ENCODE results near the gene USP49. TPM values are rescaled to one million over a fixed set of nuclear protein-coding genes. Genes with fewer than 3 reads are reported as not detected.
A peak's percentile ranks its signal among the peaks of the same experiment; 100 is the strongest.

The USP49 gene
- total and polyA plus RNA-seq, 5 donors = 1.5 to 2.6 (median 2.0) TPM

- Histone ChIP-seq H3K4me3 (ENCODE audit: low read length) (peak within 1 kb of the TSS; percentile 68), H3K4me1 (ENCODE audit: control insufficient read depth, insufficient read depth, low read length) (no peaks in the 10 kb centered on the region), H3K27me3 (ENCODE audit: control insufficient read depth, insufficient read depth) (no peaks in the 10 kb centered on the region), H3K9me3 (ENCODE audit: control insufficient read depth, low read length) (no peaks in the 10 kb centered on the region), H3K27ac (ENCODE audit: low read length) (peak within 1 kb of the TSS; percentile 94)
- under 1% methylated on average over 55 of the region's 55 CpGs for WGBS
- DNase-seq = peak; percentile 96 to 98 (median 98)
- intact Hi-C loops (cut with DNase I) = loop anchor here (2.0 to 10.0 kb wide), 3 partner anchors 137 to 257 kb away; partner anchors contain the start of genes BYSL (in 1 of the 4) and MED20 (in 1 of the 4)
- peak; percentile 89 to 91 for ATAC-seq
These were observed 107.8 kb downstream of the USP49 start, which contains the start of gene TOMM6 for GRCh38 chr6:41787219-41787917. TSS of gene TOMM6 (plus strand) at chr6:41787694. CDS start at chr6:41787698, 4 bp downstream.

- peak; percentile 93 to 94 for ATAC-seq
These were observed 108.5 kb downstream of the USP49 start for GRCh38 chr6:41786451-41787218.

GRCh38 chr6:41785689-41786450 is 109.3 kb downstream of the USP49 start:
- intact Hi-C loops (cut with DNase I) = loop anchor here (2.0 to 10.0 kb wide), 3 partner anchors 139 to 259 kb away; partner anchors contain the start of genes BYSL (in 1 of the 4) and MED20 (in 1 of the 4)
- no peaks in the 10 kb centered on the region for H3K4me1 ChIP-seq (ENCODE audit: control insufficient read depth, insufficient read depth, low read length)
- no peaks in the 10 kb centered on the region for H3K9me3 ChIP-seq (ENCODE audit: control insufficient read depth, low read length)
- peak; percentile 0 to 4 for ATAC-seq
- H3K27ac ChIP-seq (ENCODE audit: low read length) = peak overlapping the region; percentile 49
- H3K4me3 ChIP-seq (ENCODE audit: low read length) = peak overlapping the region; percentile 68
- H3K27me3 ChIP-seq (ENCODE audit: control insufficient read depth, insufficient read depth) = no peaks in the 10 kb centered on the region
- WGBS = 16% methylated on average over 29 of the region's 29 CpGs
- DNase-seq = peak; percentile 55 to 80 (median 76)

More at GRCh38 chr6:41786451-41787218, 108.5 kb downstream of the USP49 start:
- H3K4me3 ChIP-seq (ENCODE audit: low read length) = peak overlapping the region; percentile 68
- WGBS = under 1% methylated on average over 58 of the region's 58 CpGs
- H3K27me3 ChIP-seq (ENCODE audit: control insufficient read depth, insufficient read depth) = no peaks in the 10 kb centered on the region
- no peaks in the 10 kb centered on the region for H3K4me1 ChIP-seq (ENCODE audit: control insufficient read depth, insufficient read depth, low read length)
- intact Hi-C loops (cut with DNase I) = loop anchor here (2.0 to 10.0 kb wide), 3 partner anchors 138 to 258 kb away; partner anchors contain the start of genes BYSL (in 1 of the 4) and MED20 (in 1 of the 4)
- peak; percentile 91 to 97 (median 96) for DNase-seq
- H3K27ac ChIP-seq (ENCODE audit: low read length) = peak overlapping the region; percentile 94
- no peaks in the 10 kb centered on the region for H3K9me3 ChIP-seq (ENCODE audit: control insufficient read depth, low read length)

DNA sequence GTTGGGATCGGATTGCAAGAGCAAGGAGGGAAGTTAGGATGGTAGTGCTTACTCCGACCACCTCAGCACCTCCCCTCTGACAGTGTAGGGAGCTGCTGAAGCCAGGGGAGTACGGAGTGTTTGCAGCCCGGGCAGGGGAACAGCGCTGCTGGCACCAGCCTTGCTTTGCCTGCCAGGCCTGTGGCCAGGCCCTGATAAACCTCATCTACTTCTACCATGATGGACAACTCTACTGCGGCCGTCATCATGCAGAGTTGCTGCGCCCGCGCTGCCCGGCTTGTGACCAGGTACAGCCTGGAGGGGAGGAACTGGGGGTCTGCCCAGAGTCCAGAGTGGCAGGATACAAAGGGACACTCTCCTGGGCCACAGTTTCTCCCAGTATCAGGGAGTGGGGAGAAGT is 109.9 kb downstream of the USP49 start:
- H3K27me3 ChIP-seq (ENCODE audit: control insufficient read depth, insufficient read depth) = no peaks in the 10 kb centered on the region
- no peak overlapping the region for H3K27ac ChIP-seq (ENCODE audit: low read length)
- H3K9me3 ChIP-seq (ENCODE audit: control insufficient read depth, low read length) = no peaks in the 10 kb centered on the region
- 79% methylated on average over 11 of the region's 11 CpGs for WGBS
- no peaks in the 10 kb centered on the region for H3K4me1 ChIP-seq (ENCODE audit: control insufficient read depth, insufficient read depth, low read length)
- H3K4me3 ChIP-seq (ENCODE audit: low read length) = no peak overlapping the region
- DNase-seq (peak in 1 of 3 donors; percentile 59), ATAC-seq (no peak)
- intact Hi-C loops (cut with DNase I) = loop anchor here in 3 of 4 donors (10.0 kb wide), 2 partner anchors 140 to 150 kb away; partner anchors contain the start of genes BYSL (in 1 of the 3) and MED20 (in 1 of the 3)

DNA sequence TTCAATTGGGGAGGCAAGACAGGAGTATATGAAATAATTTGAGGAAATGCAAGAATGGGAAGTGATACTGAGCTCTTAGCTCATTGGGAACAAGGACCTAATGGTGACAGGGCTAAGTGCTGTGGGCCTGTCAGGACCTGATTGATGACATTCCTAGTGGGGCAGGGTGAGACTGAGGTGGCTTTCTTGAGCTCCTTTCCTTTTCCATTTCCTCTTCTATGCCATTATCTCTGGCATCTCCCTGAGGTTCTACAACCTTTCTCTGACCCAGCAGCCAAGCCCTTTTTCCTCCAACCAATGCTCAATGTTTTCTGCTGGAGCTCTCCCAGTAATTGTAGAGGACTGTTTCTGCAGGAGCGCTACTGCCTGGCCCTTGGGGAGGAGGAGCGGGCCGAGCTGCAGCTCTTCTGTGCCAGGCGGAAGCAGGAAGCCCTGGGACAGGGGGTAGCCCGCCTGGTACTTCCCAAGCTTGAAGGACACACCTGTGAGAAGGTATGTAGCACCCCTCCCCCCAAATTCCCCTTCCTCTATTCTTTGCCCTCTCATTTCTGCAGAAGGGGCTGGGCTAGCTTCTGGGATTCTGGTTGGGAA is 110.5 kb downstream of the USP49 start:
- no peaks in the 10 kb centered on the region for H3K27me3 ChIP-seq (ENCODE audit: control insufficient read depth, insufficient read depth)
- no peak overlapping the region for H3K27ac ChIP-seq (ENCODE audit: low read length)
- DNase-seq = no peak
- no peak overlapping the region for H3K4me3 ChIP-seq (ENCODE audit: low read length)
- no peak for ATAC-seq
- no peaks in the 10 kb centered on the region for H3K9me3 ChIP-seq (ENCODE audit: control insufficient read depth, low read length)
- 69% methylated on average over 5 of the region's 5 CpGs for WGBS
- no peaks in the 10 kb centered on the region for H3K4me1 ChIP-seq (ENCODE audit: control insufficient read depth, insufficient read depth, low read length)
- intact Hi-C loops (cut with DNase I) = loop anchor here in 3 of 4 donors (5.0 to 10.0 kb wide), 4 partner anchors 140 to 263 kb away; partner anchors contain the start of genes BYSL (in 1 of the 3) and MED20 (in 1 of the 3)

- no peaks in the 10 kb centered on the region for H3K27me3 ChIP-seq (ENCODE audit: control insufficient read depth, insufficient read depth)
- H3K9me3 ChIP-seq (ENCODE audit: control insufficient read depth, low read length) = no peaks in the 10 kb centered on the region
- H3K4me3 ChIP-seq (ENCODE audit: low read length) = no peak overlapping the region
- H3K27ac ChIP-seq (ENCODE audit: low read length) = no peak overlapping the region
- intact Hi-C loops (cut with DNase I) = loop anchor here in 3 of 4 donors (5.0 to 10.0 kb wide), 4 partner anchors 142 to 264 kb away; partner anchors contain the start of genes BYSL (in 1 of the 3) and MED20 (in 1 of the 3)
- whole genome bisulfite sequencing = 83% methylated on average over 6 of the region's 6 CpGs
- ATAC-seq = no peak
- DNase-seq = peak in 1 of 3 donors; percentile 44
- H3K4me1 ChIP-seq (ENCODE audit: control insufficient read depth, insufficient read depth, low read length) = no peaks in the 10 kb centered on the region
These were observed 111.9 kb downstream of the USP49 start for GRCh38 chr6:41783106-41783780.

DNA sequence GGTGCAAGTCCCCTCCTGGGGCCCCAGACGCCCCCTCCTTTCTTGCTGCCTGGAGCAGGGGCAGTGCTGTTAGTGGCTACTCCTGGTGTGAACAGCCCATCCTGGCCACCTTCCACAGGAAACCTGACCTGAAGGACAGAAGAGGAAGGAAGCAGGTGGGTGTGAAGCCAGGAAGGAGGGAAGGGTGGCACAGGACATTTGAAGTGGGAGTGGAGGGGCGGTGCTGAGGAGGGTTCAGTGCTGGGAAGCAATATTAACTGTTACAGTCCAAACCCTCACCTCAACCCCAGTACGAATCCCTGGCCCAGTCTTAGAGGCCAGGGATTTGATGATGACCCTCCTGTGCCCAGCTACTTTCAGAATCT is 113.8 kb downstream of the USP49 start:
- WGBS = 18% methylated on average over 3 of the region's 3 CpGs
- H3K27me3 ChIP-seq (ENCODE audit: control insufficient read depth, insufficient read depth) = no peaks in the 10 kb centered on the region
- intact Hi-C loops (cut with DNase I) = loop anchor here in 3 of 4 donors (5.0 to 10.0 kb wide), 4 partner anchors 143 to 266 kb away; partner anchors contain the start of genes BYSL (in 1 of the 3) and MED20 (in 1 of the 3)
- peak overlapping the region; percentile 87 for H3K27ac ChIP-seq (ENCODE audit: low read length)
- peak; percentile 58 to 82 (median 64) for DNase-seq
- H3K4me1 ChIP-seq (ENCODE audit: control insufficient read depth, insufficient read depth, low read length) = no peaks in the 10 kb centered on the region
- no peaks in the 10 kb centered on the region for H3K9me3 ChIP-seq (ENCODE audit: control insufficient read depth, low read length)
- peak overlapping the region; percentile 80 for H3K4me3 ChIP-seq (ENCODE audit: low read length)
- peak; percentile 1 to 34 for ATAC-seq

GRCh38 chr6:41780551-41781365 is 114.4 kb downstream of the USP49 start, which contains the start of gene PRICKLE4:
TSS of gene PRICKLE4 (plus strand) at chr6:41780782. CDS start at chr6:41783474, 2,692 bp downstream.
- Histone ChIP-seq H3K9me3 (ENCODE audit: control insufficient read depth, low read length) (no peaks in the 10 kb centered on the region), H3K27ac (ENCODE audit: low read length) (peak within 1 kb of the TSS; percentile 87), H3K4me3 (ENCODE audit: low read length) (peak within 1 kb of the TSS; percentile 80), H3K4me1 (ENCODE audit: control insufficient read depth, insufficient read depth, low read length) (no peaks in the 10 kb centered on the region), H3K27me3 (ENCODE audit: control insufficient read depth, insufficient read depth) (no peaks in the 10 kb centered on the region)
- DNase-seq = peak; percentile 57 to 87 (median 83)
- intact Hi-C loops (cut with DNase I) = loop anchor here in 3 of 4 donors (5.0 to 10.0 kb wide), 4 partner anchors 144 to 267 kb away; partner anchors contain the start of genes BYSL (in 1 of the 3) and MED20 (in 1 of the 3)
- WGBS = under 1% methylated on average over 36 of the region's 36 CpGs
- peak; percentile 70 to 84 for ATAC-seq
